Endothelial cell of umbilical vein (primary cell): Measurements from ENCODE around the gene ARID5A.

Experiments used
- CTCF ChIP-seq, 2 donors: IDR thresholded peaks; 1 replicate in 1 of 2; 2 replicates in 1 of 2; pipeline ENCODE4 v1.5.1; 2011; ENCODE audit warnings: low read length in 2 of 2, mild to moderate bottlenecking in 2 of 2, moderate library complexity in 2 of 2, control low read depth in 1 of 2, inconsistent platforms in 1 of 2, low read depth in 1 of 2; ENCODE audit not compliant: insufficient read depth in 1 of 2; ENCODE audit errors: extremely low read depth in 1 of 2
- POLR2A ChIP-seq: IDR thresholded peaks from 2 replicates; pipeline ENCODE4 v1.6.1; 2012; ENCODE audit warnings: low read depth, mild to moderate bottlenecking, control low read depth, low read length

GRCh38 chr2:96555146-96555610 is 18.6 kb downstream of the ARID5A start:
- no peak for TF ChIP-seq CTCF (IDR thresholded peaks at IDR 0.05; ENCODE audit: extremely low read depth in 1 of 2, insufficient read depth in 1 of 2, low read depth in 1 of 2, low read length in 2 of 2)
- TF ChIP-seq POLR2A: no peak
